HepG2 (cell line): ENCODE measurements around the gene MAP3K14. TPM values are rescaled to one million over a fixed set of nuclear protein-coding genes. Genes with fewer than 3 reads are reported as not detected.
A peak's percentile ranks its signal among the peaks of the same experiment; 100 is the strongest.

Source experiments
- CSRNP1 ChIP-seq: sonication (generic); formaldehyde crosslinking; IDR thresholded peaks from 2 replicates; pipeline ENCODE4 v1.8.1; 2023; ENCODE audit warnings: mild to moderate bottlenecking, missing genetic modification reagents
- FOXM1 ChIP-seq: sonication (generic); formaldehyde crosslinking; IDR thresholded peaks from 2 replicates; pipeline ENCODE4 v1.5.0; 2020; ENCODE audit warnings: missing genetic modification reagents
- IRF1 ChIP-seq: sonication (generic); formaldehyde crosslinking; IDR thresholded peaks from 2 replicates; pipeline ENCODE4 v1.4.0; 2020; ENCODE audit warnings: low read depth, mild to moderate bottlenecking, missing genetic modification reagents
- JUN ChIP-seq: sonication (generic); formaldehyde crosslinking; IDR thresholded peaks from 2 replicates; pipeline ENCODE4 v1.4.0; 2020; ENCODE audit warnings: mild to moderate bottlenecking, missing genetic modification reagents
- MATR3 ChIP-seq: sonication (generic); formaldehyde crosslinking; IDR thresholded peaks from 2 replicates; pipeline ENCODE4 v1.4.0; 2020; ENCODE audit warnings: missing genetic modification reagents
- SALL1 ChIP-seq: sonication (generic); formaldehyde crosslinking; IDR thresholded peaks from 2 replicates; pipeline ENCODE4 v1.8.0; 2022; ENCODE audit warnings: mild to moderate bottlenecking, missing genetic modification reagents
- ZHX1 ChIP-seq: sonication (generic); formaldehyde crosslinking; IDR thresholded peaks from 2 replicates; pipeline ENCODE4 v1.8.1; 2022; ENCODE audit warnings: low read depth, mild to moderate bottlenecking, missing genetic modification reagents
- ZMYM4 ChIP-seq: sonication (generic); formaldehyde crosslinking; IDR thresholded peaks from 2 replicates; pipeline ENCODE4 v1.8.1; 2023; ENCODE audit warnings: mild to moderate bottlenecking, missing genetic modification reagents
- ZNF816 ChIP-seq: sonication (generic); formaldehyde crosslinking; IDR thresholded peaks from 2 replicates; pipeline ENCODE4 v1.8.0; 2022; ENCODE audit warnings: missing genetic modification reagents, mild to moderate bottlenecking, borderline replicate concordance
- ZNF883 ChIP-seq: sonication (generic); formaldehyde crosslinking; IDR thresholded peaks from 2 replicates; pipeline ENCODE4 v1.5.1; 2020; ENCODE audit warnings: mild to moderate bottlenecking, missing genetic modification reagents; ENCODE audit errors: not compliant biosample characterization
- polyA plus RNA-seq, 8 experiments: library from polyadenylated mRNA; depleted of rRNA in 3 of 8; stranded (reverse) in 7 of 8; unstranded in 1 of 8; fragments of >200 nt; fragmentation: Illumina TruSeq in 4 of 8; extraction: Trizol in 4 of 8; gene quantifications; 2 replicates each; pipeline versions ENCODE4 v1.2.1 to v1.2.3, GENCODE V29; 2011 to 2016; ENCODE audit warnings: low read depth in 4 of 8, missing spikeins in 1 of 8, mixed read lengths in 1 of 8; ENCODE audit not compliant: insufficient read depth in 1 of 8
- total RNA-seq, 5 experiments: library from RNA; depleted of rRNA; stranded (reverse); fragments of >200 nt; fragmentation: Illumina TruSeq; extraction: Trizol; gene quantifications; 2 replicates each; pipeline ENCODE4 v1.2.3, GENCODE V29; 2016; ENCODE audit warnings: low read depth in 1 of 5
- TF ChIP-seq, protein P1 (sequence below): sonication (generic); formaldehyde crosslinking; IDR thresholded peaks from 2 replicates; pipeline ENCODE4 v1.9.0; 2021; ENCODE audit warnings: missing genetic modification reagents, borderline replicate concordance
- TF ChIP-seq, protein P2 (sequence below): sonication (generic); formaldehyde crosslinking; IDR thresholded peaks from 2 replicates; pipeline ENCODE4 v1.4.0; 2020; ENCODE audit warnings: missing genetic modification reagents
- TF ChIP-seq, protein P3 (sequence below): sonication (generic); formaldehyde crosslinking; IDR thresholded peaks from 2 replicates; pipeline ENCODE4 v1.5.0; 2020; ENCODE audit warnings: missing genetic modification reagents
- TF ChIP-seq, protein P4 (sequence below): sonication (generic); formaldehyde crosslinking; conservative IDR thresholded peaks from 2 replicates; pipeline ENCODE4 v1.4.0; 2020; ENCODE audit warnings: mild to moderate bottlenecking, missing genetic modification reagents, moderate library complexity

Gene MAP3K14
- total and polyA plus RNA-seq, 2 of the 13 experiments (the other 11 are each of a cell fraction or from before 2014, with no cell fraction given) = 2.6 TPM

- TF ChIP-seq, protein P1, sequence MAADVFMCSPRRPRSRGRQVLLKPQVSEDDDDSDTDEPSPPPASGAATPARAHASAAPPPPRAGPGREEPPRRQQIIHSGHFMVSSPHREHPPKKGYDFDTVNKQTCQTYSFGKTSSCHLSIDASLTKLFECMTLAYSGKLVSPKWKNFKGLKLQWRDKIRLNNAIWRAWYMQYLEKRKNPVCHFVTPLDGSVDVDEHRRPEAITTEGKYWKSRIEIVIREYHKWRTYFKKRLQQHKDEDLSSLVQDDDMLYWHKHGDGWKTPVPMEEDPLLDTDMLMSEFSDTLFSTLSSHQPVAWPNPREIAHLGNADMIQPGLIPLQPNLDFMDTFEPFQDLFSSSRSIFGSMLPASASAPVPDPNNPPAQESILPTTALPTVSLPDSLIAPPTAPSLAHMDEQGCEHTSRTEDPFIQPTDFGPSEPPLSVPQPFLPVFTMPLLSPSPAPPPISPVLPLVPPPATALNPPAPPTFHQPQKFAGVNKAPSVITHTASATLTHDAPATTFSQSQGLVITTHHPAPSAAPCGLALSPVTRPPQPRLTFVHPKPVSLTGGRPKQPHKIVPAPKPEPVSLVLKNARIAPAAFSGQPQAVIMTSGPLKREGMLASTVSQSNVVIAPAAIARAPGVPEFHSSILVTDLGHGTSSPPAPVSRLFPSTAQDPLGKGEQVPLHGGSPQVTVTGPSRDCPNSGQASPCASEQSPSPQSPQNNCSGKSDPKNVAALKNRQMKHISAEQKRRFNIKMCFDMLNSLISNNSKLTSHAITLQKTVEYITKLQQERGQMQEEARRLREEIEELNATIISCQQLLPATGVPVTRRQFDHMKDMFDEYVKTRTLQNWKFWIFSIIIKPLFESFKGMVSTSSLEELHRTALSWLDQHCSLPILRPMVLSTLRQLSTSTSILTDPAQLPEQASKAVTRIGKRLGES (CRISPR knock-in tag) = no peak
- TF ChIP-seq ZNF883 (CRISPR knock-in tag) (no peak), SALL1 (CRISPR knock-in tag) (peak; percentile 81; the same call in 1 of the 2 replicates), CSRNP1 (CRISPR knock-in tag) (no peak), JUN (CRISPR knock-in tag) (peak; percentile 56; the same call in 1 of the 2 replicates), MATR3 (no peak), IRF1 (no peak), FOXM1 (no peak), ZHX1 (peak; percentile 77; the same call in 1 of the 2 replicates), ZMYM4 (peak; percentile 39; the same call in 1 of the 2 replicates), ZNF816 (CRISPR knock-in tag) (no peak)
- TF ChIP-seq, protein P2, sequence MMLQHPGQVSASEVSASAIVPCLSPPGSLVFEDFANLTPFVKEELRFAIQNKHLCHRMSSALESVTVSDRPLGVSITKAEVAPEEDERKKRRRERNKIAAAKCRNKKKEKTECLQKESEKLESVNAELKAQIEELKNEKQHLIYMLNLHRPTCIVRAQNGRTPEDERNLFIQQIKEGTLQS (CRISPR knock-in tag) = peak; percentile 64; the same call in 1 of the 2 replicates
- TF ChIP-seq, protein P3, sequence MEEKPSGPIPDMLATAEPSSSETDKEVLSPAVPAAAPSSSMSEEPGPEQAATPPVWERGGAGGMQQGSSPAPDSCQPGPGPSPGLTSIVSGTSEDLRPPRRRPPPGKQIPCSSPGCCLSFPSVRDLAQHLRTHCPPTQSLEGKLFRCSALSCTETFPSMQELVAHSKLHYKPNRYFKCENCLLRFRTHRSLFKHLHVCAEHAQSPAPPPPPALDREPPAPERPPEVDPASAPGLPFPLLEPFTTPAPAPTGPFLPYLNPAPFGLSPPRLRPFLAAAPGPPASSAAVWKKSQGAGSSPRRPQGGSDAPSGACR (CRISPR knock-in tag) = no peak
- TF ChIP-seq, protein P4, sequence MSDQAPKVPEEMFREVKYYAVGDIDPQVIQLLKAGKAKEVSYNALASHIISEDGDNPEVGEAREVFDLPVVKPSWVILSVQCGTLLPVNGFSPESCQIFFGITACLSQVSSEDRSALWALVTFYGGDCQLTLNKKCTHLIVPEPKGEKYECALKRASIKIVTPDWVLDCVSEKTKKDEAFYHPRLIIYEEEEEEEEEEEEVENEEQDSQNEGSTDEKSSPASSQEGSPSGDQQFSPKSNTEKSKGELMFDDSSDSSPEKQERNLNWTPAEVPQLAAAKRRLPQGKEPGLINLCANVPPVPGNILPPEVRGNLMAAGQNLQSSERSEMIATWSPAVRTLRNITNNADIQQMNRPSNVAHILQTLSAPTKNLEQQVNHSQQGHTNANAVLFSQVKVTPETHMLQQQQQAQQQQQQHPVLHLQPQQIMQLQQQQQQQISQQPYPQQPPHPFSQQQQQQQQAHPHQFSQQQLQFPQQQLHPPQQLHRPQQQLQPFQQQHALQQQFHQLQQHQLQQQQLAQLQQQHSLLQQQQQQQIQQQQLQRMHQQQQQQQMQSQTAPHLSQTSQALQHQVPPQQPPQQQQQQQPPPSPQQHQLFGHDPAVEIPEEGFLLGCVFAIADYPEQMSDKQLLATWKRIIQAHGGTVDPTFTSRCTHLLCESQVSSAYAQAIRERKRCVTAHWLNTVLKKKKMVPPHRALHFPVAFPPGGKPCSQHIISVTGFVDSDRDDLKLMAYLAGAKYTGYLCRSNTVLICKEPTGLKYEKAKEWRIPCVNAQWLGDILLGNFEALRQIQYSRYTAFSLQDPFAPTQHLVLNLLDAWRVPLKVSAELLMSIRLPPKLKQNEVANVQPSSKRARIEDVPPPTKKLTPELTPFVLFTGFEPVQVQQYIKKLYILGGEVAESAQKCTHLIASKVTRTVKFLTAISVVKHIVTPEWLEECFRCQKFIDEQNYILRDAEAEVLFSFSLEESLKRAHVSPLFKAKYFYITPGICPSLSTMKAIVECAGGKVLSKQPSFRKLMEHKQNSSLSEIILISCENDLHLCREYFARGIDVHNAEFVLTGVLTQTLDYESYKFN (CRISPR knock-in tag) = peak; percentile 72
These were observed 23.2 kb downstream of the MAP3K14 start (continued) for GRCh38 chr17:45293413-45294211.
